Prostate gland (tissue), 2 donors: ENCODE results near the gene RABL2B.

Experiments
- CTCF ChIP-seq, 4 experiments: fragments of 200-600 bp in 2 of 4; fragments of 450-650 bp in 2 of 4; sonication (generic) in 2 of 4; IDR thresholded peaks; 1 replicate in 3 of 4; 2 replicates in 1 of 4; pipeline ENCODE4 v1.5.1; 2016 to 2019; ENCODE audit warnings: antibody characterized with exemption in 4 of 4, mild to moderate bottlenecking in 2 of 4, moderate library complexity in 2 of 4
- POLR2A ChIP-seq: fragments of 450-650 bp; IDR thresholded peaks from one replicate; pipeline ENCODE4 v1.6.1; 2016; ENCODE audit warnings: antibody characterized with exemption, mild to moderate bottlenecking

GRCh38 chr22:50727678-50728522 is 55.5 kb downstream of the RABL2B start:
- TF ChIP-seq CTCF (IDR thresholded peaks at IDR 0.05) (no peak), POLR2A (no peak)
